ENCODE results near the gene AGAP1. TPM values are rescaled to one million over a fixed set of nuclear protein-coding genes. Genes with fewer than 3 reads are reported as not detected.

The AGAP1 gene
- total RNA-seq, 4 donors from 2014 or later, result 23.4 to 46.5 (median 29.3) TPM

- Histone ChIP-seq H3K27me3 (no peaks in the 10 kb centered on the region), H3K36me3 (no peaks in the 10 kb centered on the region), H3K27ac (no peak overlapping the region), H3K4me1 (peaks cover 5 to 22% of the 10 kb centered on the region in 2 donors), H3K9me3 (no peaks in the 10 kb centered on the region), H3K4me3 (replicated peaks in 1 of 3) (no peak overlapping the region)
- TF ChIP-seq CTCF (IDR thresholded peaks at IDR 0.05), result no peak
- TF ChIP-seq POLR2A (IDR thresholded peaks at IDR 0.05), result no peak
- no peak for DNase-seq
- intact Hi-C loops (cut with DNase I), result no loop called here
- 87 to 91% methylated on average over 13 to 14 of the region's 14 CpGs for WGBS, 2 donors
Measured at GRCh38 chr2:235709124-235709813, 215.4 kb downstream of the AGAP1 start.

- Histone ChIP-seq H3K36me3 (no peaks in the 10 kb centered on the region), H3K27me3 (no peaks in the 10 kb centered on the region), H3K9me3 (no peaks in the 10 kb centered on the region), H3K4me1 (peaks cover 5 to 22% of the 10 kb centered on the region in 2 donors), H3K27ac (no peak overlapping the region), H3K4me3 (replicated peaks in 1 of 3) (no peak overlapping the region)
- peak; percentile 35 to 47 for DNase-seq
- TF ChIP-seq CTCF (IDR thresholded peaks at IDR 0.05) (no peak), POLR2A (IDR thresholded peaks at IDR 0.05) (no peak)
- 58 to 63% methylated on average over 25 to 27 of the region's 27 CpGs for WGBS, 2 donors
- intact Hi-C loops (cut with DNase I), result no loop called here
Measured at GRCh38 chr2:235709969-235710879, 216.4 kb downstream of the AGAP1 start.

- Histone ChIP-seq H3K27ac (no peak overlapping the region), H3K36me3 (no peaks in the 10 kb centered on the region), H3K4me1 (peaks cover 5 to 22% of the 10 kb centered on the region in 2 donors), H3K27me3 (no peaks in the 10 kb centered on the region), H3K9me3 (no peaks in the 10 kb centered on the region), H3K4me3 (replicated peaks in 1 of 3) (no peak overlapping the region)
- TF ChIP-seq POLR2A (IDR thresholded peaks at IDR 0.05) (no peak), CTCF (IDR thresholded peaks at IDR 0.05) (no peak)
- intact Hi-C loops (cut with DNase I), result no loop called here
- WGBS, 2 donors, result 89 to 95% methylated on average over 10 to 11 of the region's 11 CpGs
- DNase-seq, result no peak
Measured at GRCh38 chr2:235710933-235711332, 217.1 kb downstream of the AGAP1 start.

GRCh38 chr2:235711527-235711926, 217.7 kb downstream of the AGAP1 start:
- no peak for TF ChIP-seq CTCF (IDR thresholded peaks at IDR 0.05)
- TF ChIP-seq POLR2A (IDR thresholded peaks at IDR 0.05), result no peak
- no peak overlapping the region for H3K27ac ChIP-seq
- DNase-seq, result no peak
- H3K9me3 ChIP-seq, result no peaks in the 10 kb centered on the region
- intact Hi-C loops (cut with DNase I), result no loop called here
- H3K27me3 ChIP-seq, result no peaks in the 10 kb centered on the region
- H3K36me3 ChIP-seq, result no peaks in the 10 kb centered on the region
- H3K4me1 ChIP-seq, result peaks cover 5 to 22% of the 10 kb centered on the region in 2 donors
- H3K4me3 ChIP-seq (replicated peaks in 1 of 3), result no peak overlapping the region
- 88 to 89% methylated on average over 9 to 11 of the region's 11 CpGs for WGBS, 2 donors

GRCh38 chr2:235712176-235712575, 218.3 kb downstream of the AGAP1 start:
- no peaks in the 10 kb centered on the region for H3K9me3 ChIP-seq
- no peaks in the 10 kb centered on the region for H3K27me3 ChIP-seq
- H3K36me3 ChIP-seq, result no peaks in the 10 kb centered on the region
- H3K4me3 ChIP-seq (replicated peaks in 1 of 3), result no peak overlapping the region
- no peak for DNase-seq
- intact Hi-C loops (cut with DNase I), result no loop called here
- WGBS, 2 donors, result 99% methylated on average over 6 of the region's 6 CpGs
- H3K4me1 ChIP-seq, result peaks cover 5 to 22% of the 10 kb centered on the region in 2 donors
- TF ChIP-seq CTCF (IDR thresholded peaks at IDR 0.05) (no peak), POLR2A (IDR thresholded peaks at IDR 0.05) (no peak)
- H3K27ac ChIP-seq, result no peak overlapping the region

All from thyroid gland (tissue), 4 donors.